Thymus (tissue), 11 donors: ENCODE results near the gene OPRL1. TPM values are rescaled to one million over a fixed set of nuclear protein-coding genes. Genes with fewer than 3 reads are reported as not detected.

Experiments used
- DNase-seq, 9 donors: peaks; one replicate each; pipeline ENCODE4 v3.0.0-alpha.2; 2013; ENCODE audit warnings: low spot score in 9 of 9, low read depth in 6 of 9, missing footprints in 1 of 9
- H3K27ac ChIP-seq, 2 donors: one replicate each; pipeline ENCODE4 v1.5.1; 2013; ENCODE audit warnings: control low read depth in 1 of 2, low read depth in 1 of 2, low read length in 1 of 2, mild to moderate bottlenecking in 1 of 2, moderate library complexity in 1 of 2
- H3K27me3 ChIP-seq, 2 donors: one replicate each; pipeline ENCODE4 v1.5.1; 2013; ENCODE audit warnings: low read length in 1 of 2; ENCODE audit not compliant: control insufficient read depth in 2 of 2, insufficient read depth in 1 of 2
- H3K36me3 ChIP-seq, 2 donors: one replicate each; pipeline ENCODE4 v1.5.1; 2013; ENCODE audit warnings: low read length in 1 of 2, mild to moderate bottlenecking in 1 of 2, moderate library complexity in 1 of 2; ENCODE audit not compliant: control insufficient read depth in 2 of 2, insufficient read depth in 2 of 2
- H3K4me1 ChIP-seq, 2 donors: one replicate each; pipeline ENCODE4 v1.5.1; 2013; ENCODE audit warnings: low read length in 2 of 2; ENCODE audit not compliant: control insufficient read depth in 2 of 2, insufficient read depth in 2 of 2
- H3K4me3 ChIP-seq, 2 donors: one replicate each; pipeline ENCODE4 v1.5.1; 2013; ENCODE audit warnings: low read length in 2 of 2, control low read depth in 1 of 2, mild to moderate bottlenecking in 1 of 2
- H3K9me3 ChIP-seq, 2 donors: one replicate each; pipeline ENCODE4 v1.5.1; 2013; ENCODE audit warnings: low read length in 1 of 2, mild to moderate bottlenecking in 1 of 2; ENCODE audit not compliant: control insufficient read depth in 2 of 2, insufficient read depth in 1 of 2
- WGBS: extraction: QIAGEN DNeasy Blood & Tissue Kit; methylation state at CpG from one replicate; pipeline ENCODE4 v1.1.7; 2013; 5-methylcytosine and 5-hydroxymethylcytosine counted together
- polyA plus RNA-seq: library from polyadenylated mRNA; stranded (reverse); fragments of 200-250 nt; gene quantifications from one replicate; pipeline ENCODE4 v1.2.3, GENCODE V29; 2013
- total RNA-seq: library from RNA; stranded (reverse); fragments of 120-200 nt; gene quantifications from one replicate; pipeline ENCODE4 v1.2.4, GENCODE V29; 2013
- donor health status: healthy.

Gene OPRL1
- total and polyA plus RNA-seq, 2 donors, result 1.1 to 1.4 TPM

DNA sequence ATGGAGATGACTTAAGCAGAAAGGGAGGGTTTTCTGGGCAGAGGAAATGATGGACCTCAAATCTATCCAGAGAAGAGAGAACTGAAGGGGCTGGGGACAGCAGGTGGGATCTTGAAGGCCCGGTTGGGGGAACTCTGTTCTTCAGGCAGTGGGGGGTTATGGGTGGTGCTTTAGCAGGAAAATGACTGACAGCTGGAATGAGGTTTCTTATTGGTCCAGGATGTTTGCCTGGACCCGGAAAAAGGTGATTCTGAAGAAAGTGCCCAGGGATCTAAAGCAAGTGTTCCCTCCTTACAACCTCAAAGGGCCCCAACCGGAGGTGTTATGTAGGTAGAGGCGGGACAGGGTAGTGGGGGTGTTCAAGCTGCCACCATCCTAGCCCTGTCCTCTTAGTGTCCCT is 15.6 kb downstream of the OPRL1 start:
- no peaks in the 10 kb centered on the region for H3K9me3 ChIP-seq
- H3K36me3 ChIP-seq, result no peaks in the 10 kb centered on the region
- peaks cover 0 to 10% of the 10 kb centered on the region in 2 donors for H3K4me1 ChIP-seq
- no peak overlapping the region for H3K4me3 ChIP-seq
- H3K27ac ChIP-seq, result no peak overlapping the region
- DNase-seq, result no peak
- peaks cover under 1 to 11% of the 10 kb centered on the region in 2 donors for H3K27me3 ChIP-seq
- WGBS, result 94% methylated on average over 4 of the region's 4 CpGs

DNA sequence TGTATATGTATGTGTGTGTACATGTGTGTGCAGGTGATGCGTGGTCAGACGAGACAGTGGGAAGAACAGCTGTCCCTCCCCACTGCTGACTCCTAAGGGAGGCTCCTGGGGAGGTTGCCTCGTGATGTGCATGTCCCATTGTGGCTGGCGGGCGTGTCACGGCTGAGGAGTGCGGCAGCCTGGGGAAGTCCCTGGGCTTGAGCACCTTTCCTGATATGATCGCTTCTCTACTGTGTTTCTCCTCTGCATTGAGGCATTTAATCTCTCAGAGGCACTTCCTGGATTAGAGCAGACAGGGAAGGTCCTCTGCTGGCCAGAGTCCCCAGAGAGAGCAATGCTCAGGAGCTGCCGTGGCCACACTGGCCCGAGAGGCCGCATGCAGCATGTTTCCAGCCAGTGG is 16.0 kb downstream of the OPRL1 start:
- peaks cover 0 to 11% of the 10 kb centered on the region in 2 donors for H3K4me1 ChIP-seq
- no peak for DNase-seq
- H3K27ac ChIP-seq, result no peak overlapping the region
- H3K9me3 ChIP-seq, result no peaks in the 10 kb centered on the region
- peaks cover 3 to 16% of the 10 kb centered on the region in 2 donors for H3K27me3 ChIP-seq
- H3K36me3 ChIP-seq, result no peaks in the 10 kb centered on the region
- H3K4me3 ChIP-seq, result no peak overlapping the region
- 93% methylated on average over 11 of the region's 11 CpGs for WGBS

DNA sequence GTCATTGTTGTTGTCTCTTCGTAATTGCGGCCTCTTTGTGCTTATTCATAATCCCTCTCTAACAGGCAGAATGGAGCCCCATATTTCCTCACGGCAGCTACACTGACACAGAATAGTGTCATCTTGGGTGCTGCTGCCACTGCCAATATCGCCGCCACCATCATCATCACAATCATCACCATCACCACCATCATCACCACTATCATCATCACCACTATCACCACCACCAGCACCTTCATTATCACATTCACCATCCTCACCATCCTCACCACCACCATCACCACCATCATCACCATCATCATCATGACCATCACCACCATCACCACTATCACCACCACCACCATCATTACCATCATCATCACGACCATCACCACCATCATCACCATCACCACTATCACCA is 16.7 kb downstream of the OPRL1 start:
- Histone ChIP-seq H3K27me3 (peaks cover 4 to 22% of the 10 kb centered on the region in 2 donors), H3K4me1 (peaks cover 0 to 12% of the 10 kb centered on the region in 2 donors), H3K36me3 (no peaks in the 10 kb centered on the region), H3K27ac (no peak overlapping the region), H3K4me3 (no peak overlapping the region), H3K9me3 (no peaks in the 10 kb centered on the region)
- DNase-seq, result no peak
- 81% methylated on average over 6 of the region's 6 CpGs for WGBS

DNA sequence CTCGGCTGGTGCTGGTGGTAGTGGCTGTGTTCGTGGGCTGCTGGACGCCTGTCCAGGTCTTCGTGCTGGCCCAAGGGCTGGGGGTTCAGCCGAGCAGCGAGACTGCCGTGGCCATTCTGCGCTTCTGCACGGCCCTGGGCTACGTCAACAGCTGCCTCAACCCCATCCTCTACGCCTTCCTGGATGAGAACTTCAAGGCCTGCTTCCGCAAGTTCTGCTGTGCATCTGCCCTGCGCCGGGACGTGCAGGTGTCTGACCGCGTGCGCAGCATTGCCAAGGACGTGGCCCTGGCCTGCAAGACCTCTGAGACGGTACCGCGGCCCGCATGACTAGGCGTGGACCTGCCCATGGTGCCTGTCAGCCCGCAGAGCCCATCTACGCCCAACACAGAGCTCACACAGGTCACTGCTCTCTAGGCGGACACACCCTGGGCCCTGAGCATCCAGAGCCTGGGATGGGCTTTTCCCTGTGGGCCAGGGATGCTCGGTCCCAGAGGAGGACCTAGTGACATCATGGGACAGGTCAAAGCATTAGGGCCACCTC is 18.7 kb downstream of the OPRL1 start:
- no peak for DNase-seq
- WGBS, result 97% methylated on average over 28 of the region's 28 CpGs
- H3K27me3 ChIP-seq, result peaks cover 19 to 36% of the 10 kb centered on the region in 2 donors

DNA sequence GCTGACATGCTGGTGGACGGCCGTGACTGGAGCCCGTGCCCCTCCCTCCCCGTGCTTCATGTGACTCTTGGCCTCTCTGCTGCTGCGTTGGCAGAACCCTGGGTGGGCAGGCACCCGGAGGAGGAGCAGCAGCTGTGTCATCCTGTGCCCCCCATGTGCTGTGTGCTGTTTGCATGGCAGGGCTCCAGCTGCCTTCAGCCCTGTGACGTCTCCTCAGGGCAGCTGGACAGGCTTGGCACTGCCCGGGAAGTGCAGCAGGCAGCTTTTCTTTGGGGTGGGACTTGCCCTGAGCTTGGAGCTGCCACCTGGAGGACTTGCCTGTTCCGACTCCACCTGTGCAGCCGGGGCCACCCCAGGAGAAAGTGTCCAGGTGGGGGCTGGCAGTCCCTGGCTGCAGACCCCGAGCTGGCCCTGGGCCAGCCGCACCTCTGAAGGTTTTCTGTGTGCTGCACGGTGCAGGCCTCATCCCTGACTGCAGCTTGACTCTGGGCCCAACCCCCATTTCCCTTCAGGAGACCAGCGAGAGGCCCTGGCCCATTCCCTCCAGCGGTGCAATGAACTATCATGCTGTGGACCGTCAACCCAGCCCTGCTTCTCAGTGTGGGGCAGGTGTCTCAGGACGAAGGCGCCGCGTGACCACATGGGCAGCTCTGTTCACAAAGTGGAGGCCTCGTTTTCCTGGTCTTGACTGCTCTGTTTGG is 19.4 kb downstream of the OPRL1 start:
- H3K27me3 ChIP-seq, result peaks cover 22 to 43% of the 10 kb centered on the region in 2 donors
- DNase-seq, result no peak
- 95% methylated on average over 21 of the region's 21 CpGs for WGBS
- no peak overlapping the region for H3K27ac ChIP-seq
- peaks cover 0 to 16% of the 10 kb centered on the region in 2 donors for H3K4me1 ChIP-seq
- no peaks in the 10 kb centered on the region for H3K36me3 ChIP-seq
- H3K9me3 ChIP-seq, result no peaks in the 10 kb centered on the region
- no peak overlapping the region for H3K4me3 ChIP-seq

More for the DNA sequence above, 18.7 kb downstream of the OPRL1 start:
- Histone ChIP-seq H3K4me1 (peaks cover 0 to 16% of the 10 kb centered on the region in 2 donors), H3K36me3 (no peaks in the 10 kb centered on the region), H3K9me3 (no peaks in the 10 kb centered on the region), H3K4me3 (no peak overlapping the region), H3K27ac (no peak overlapping the region)

DNA sequence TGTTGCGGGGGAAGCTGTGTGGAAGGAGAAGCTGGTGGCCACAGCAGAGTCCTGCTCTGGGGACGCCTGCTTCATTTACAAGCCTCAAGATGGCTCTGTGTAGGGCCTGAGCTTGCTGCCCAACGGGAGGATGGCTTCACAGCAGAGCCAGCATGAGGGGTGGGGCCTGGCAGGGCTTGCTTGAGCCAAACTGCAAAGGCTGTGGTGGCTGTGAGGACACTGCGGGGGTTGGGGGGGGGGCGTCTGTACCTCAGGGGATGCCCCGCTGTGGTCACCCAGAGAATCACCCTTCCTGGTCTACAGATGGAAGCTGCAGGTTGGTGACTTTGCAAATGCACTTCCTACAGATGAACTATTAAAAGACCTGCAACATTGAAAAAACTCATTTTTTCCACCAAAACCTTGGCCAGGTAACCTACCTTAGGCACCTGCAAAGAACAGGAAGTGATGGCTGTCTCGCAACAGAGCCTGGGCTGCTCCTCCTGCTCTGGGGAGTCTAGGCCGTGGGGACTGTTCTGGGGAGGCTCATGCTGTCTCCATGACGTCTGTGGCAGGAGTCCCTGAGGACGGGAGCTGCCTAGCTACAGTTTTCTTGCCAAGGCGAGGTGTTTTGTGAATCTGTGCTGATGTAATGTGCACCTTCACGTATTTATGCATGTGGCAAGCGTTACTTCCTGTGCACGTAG is 20.1 kb downstream of the OPRL1 start:
- peaks cover 0 to 16% of the 10 kb centered on the region in 2 donors for H3K4me1 ChIP-seq
- H3K9me3 ChIP-seq, result no peaks in the 10 kb centered on the region
- no peak overlapping the region for H3K27ac ChIP-seq
- H3K4me3 ChIP-seq, result no peak overlapping the region
- peaks cover 22 to 44% of the 10 kb centered on the region in 2 donors for H3K27me3 ChIP-seq
- DNase-seq, result peak in 1 of 9 donors; percentile 33
- 85% methylated on average over 14 of the region's 14 CpGs for WGBS
- no peaks in the 10 kb centered on the region for H3K36me3 ChIP-seq

DNA sequence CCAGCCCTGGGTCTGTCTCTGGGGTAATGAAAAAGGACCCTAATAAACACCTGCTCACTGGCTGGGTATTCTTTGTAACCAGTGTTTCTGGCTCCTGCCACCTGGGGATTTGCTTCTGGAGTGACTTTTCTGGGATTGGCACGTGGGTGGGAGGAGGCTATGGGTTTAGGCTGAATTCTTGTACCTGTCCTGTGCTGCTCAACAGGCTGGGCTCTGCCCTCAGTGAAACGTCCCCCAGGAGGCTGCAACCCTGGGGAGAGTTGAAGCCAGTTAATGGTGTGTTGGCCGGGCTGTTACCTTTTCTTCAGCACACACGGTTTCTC is 20.6 kb downstream of the OPRL1 start:
- Histone ChIP-seq H3K4me1 (peaks cover 0 to 16% of the 10 kb centered on the region in 2 donors), H3K36me3 (no peaks in the 10 kb centered on the region), H3K27ac (no peak overlapping the region), H3K4me3 (no peak overlapping the region), H3K27me3 (peaks cover 22 to 46% of the 10 kb centered on the region in 2 donors), H3K9me3 (no peaks in the 10 kb centered on the region)
- WGBS, result 89% methylated on average over 4 of the region's 4 CpGs
- DNase-seq, result no peak

DNA sequence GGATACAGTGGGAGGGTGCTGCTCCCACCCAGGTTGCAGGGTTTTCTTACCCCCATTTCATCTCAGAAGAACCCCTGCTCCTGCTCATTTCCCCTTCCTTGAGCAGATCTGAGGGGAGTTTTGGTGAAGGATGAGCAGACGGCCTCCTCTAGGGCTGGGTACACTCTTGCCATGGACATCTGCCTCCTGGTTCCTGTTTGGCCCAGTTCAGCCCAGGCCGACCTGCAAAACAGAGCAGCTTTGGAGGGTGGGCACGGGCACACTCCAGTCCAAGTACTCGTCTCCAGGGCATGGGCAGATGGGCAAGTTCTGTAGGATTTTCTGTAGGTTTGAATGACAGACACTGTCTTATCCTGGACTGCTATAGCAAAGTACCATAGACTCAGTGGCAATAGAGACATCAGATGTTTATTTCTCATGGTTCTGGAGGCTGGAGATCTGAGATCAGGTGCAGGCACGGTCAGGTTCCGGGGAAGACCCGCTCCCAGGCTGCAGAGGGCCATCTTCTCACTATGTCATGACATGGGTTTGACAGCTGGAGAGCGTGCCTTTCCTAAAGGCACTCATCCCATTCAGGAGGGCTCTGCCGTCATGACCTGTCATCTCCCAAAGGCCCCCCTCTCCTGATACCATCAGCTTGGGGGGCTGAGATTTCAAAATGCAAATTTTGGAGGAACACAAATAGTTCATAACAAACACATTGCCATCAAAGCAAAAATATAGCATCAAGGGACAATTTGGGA is 21.2 kb downstream of the OPRL1 start:
- 93% methylated on average over 9 of the region's 9 CpGs for WGBS
- peaks cover 0 to 16% of the 10 kb centered on the region in 2 donors for H3K4me1 ChIP-seq
- no peak overlapping the region for H3K27ac ChIP-seq
- no peaks in the 10 kb centered on the region for H3K36me3 ChIP-seq
- H3K9me3 ChIP-seq, result no peaks in the 10 kb centered on the region
- H3K4me3 ChIP-seq, result no peak overlapping the region
- peaks cover 22 to 48% of the 10 kb centered on the region in 2 donors for H3K27me3 ChIP-seq
- DNase-seq, result no peak
